HT-29 (cell line): ENCODE measurements around the gene CLK4. TPM values are rescaled to one million over a fixed set of nuclear protein-coding genes. Genes with fewer than 3 reads are reported as not detected.

Experiments used
- DNase-seq: peaks from one replicate; pipeline ENCODE4 v3.0.0-alpha.2; 2015; ENCODE audit warnings: low spot score
- small RNA-seq: library from RNA; depleted of rRNA; stranded (forward); fragments of <200 nt; gene quantifications from one replicate; pipeline ENCODE3, GENCODE V24; 2014
- total RNA-seq: library from RNA; depleted of rRNA; stranded (reverse); fragments of >200 nt; shearing (Covaris generic); gene quantifications from 2 replicates; pipeline ENCODE4 v1.2.3, GENCODE V29; 2014; rRNA removed

Gene CLK4
- total RNA-seq, 1 experiment from 2014 or later, result 12.0 TPM

DNA sequence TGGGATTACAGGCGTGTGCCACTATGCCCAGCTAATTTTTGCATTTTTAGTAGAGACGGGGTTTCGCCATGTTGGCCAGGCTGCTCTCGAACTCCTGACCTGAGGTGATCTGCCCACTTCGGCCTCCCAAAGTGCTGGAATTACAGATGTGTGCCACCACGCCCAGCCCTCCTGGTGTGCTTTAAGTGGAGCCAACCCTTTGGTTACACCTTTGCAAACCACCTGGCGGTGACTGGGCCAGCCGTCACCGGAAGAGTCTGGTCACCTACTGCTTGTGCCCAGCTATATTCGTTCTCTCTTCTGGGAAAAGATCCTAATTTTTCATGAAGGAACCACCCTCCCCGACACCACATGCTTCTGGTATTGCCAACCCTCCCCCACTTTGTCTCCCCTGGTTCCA lies 72.5 kb downstream of the CLK4 start:
- no peak for DNase-seq

DNA sequence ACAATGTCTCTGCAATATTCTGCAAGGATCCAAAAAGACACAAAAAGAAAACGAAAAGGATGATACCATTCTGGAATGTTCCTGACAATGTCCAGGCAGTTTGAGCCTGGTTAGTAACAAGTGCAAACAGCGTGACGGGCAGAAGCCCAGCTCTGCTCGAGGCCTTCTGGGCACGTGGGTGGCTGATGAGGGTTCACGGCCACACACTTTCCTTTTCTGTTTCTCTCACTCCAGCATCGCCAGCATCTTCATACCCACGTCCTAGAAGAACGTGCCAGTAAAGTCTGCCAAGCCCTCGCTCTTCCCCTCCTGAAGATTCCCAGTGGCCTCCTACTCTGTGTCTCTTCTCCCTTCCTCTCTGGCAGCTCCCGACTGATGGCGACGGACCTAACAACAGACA lies 73.3 kb downstream of the CLK4 start:
- no peak for DNase-seq

Small RNA genes lying within 50 kb of the gene (small RNA-seq; reads per million reads assigned to genes)
- not detected for gene RN7SKP70

Other genes starting within 250 kb of the CLK4 start
- gene COL23A1, start 36.7 kb downstream of the CLK4 start, total RNA-seq, result not detected in 2 replicates
- 1.4 and 2.9 TPM in 2 replicates for gene ZNF354A, start 103.6 kb upstream of the CLK4 start, total RNA-seq
- gene ZNF354B, start 232.9 kb upstream of the CLK4 start, total RNA-seq, result 12.4 and 13.2 TPM in 2 replicates